ENCODE results near the gene FAM168A. TPM values are rescaled to one million over a fixed set of nuclear protein-coding genes. Genes with fewer than 3 reads are reported as not detected.

FAM168A gene
- total RNA-seq, 1 experiment from 2014 or later, result 62.8 TPM

DNA sequence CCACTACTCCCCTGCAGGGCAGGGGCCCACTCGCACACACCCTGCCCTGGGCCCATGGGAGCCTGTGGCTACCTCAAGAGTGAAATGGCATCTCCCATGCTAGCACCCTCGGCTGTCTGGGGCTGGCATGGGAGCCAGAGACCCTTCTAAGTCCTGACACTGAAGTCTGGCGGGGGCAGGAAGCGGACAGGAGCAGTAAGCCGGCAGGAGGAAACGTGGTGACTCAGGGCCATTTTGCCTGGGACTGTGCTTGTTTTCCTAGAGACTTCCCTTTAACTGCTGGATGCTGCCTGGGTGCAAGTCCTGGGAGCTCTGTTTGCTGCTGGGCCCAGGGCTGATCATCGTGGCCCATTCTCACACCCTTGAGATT is 204.9 kb downstream of the FAM168A start:
- in situ Hi-C loops (cut with HindIII; ENCODE audit: low pct_unique_long_range_greater_than_20kb, low sequenced_read_pairs) (no loop called here), intact Hi-C loops (cut with micrococcal nuclease; ENCODE audit: unreplicated experiment) (loop anchor here (1.0 to 10.0 kb wide), 2 partner anchors 42 to 88 kb away; partner anchors contain the start of gene ARHGEF17)
- no TSS peak for BruUV-seq (replicated peaks)
- Histone ChIP-seq H3K27me3 (ENCODE audit: control insufficient read depth, insufficient read depth, low read length) (no peaks in the 10 kb centered on the region), H3K4me3 (ENCODE audit: low read depth in 2 of 2, low read length in 2 of 2) (no peak overlapping the region), H3K4me1 (ENCODE audit: control insufficient read depth, insufficient read depth, low read length) (peaks cover 3% of the 10 kb centered on the region; the same call in 1 of the 2 replicates), H3K36me3 (ENCODE audit: control insufficient read depth, insufficient read depth, low read length) (no peaks in the 10 kb centered on the region), H3K27ac (ENCODE audit: low read length) (no peak overlapping the region; the same call in 1 of the 2 replicates), H3K9me3 (ENCODE audit: control insufficient read depth, insufficient read depth, low read depth, low read length) (no peaks in the 10 kb centered on the region)
- peak; percentile 15 for ATAC-seq
- DNase-seq (ENCODE audit: low read depth, low spot score), result no peak
- TF ChIP-seq SIN3A (IDR thresholded peaks at IDR 0.05; ENCODE audit: borderline replicate concordance, insufficient read depth, low read depth, low read length) (no peak), TCF7L2 (IDR thresholded peaks at IDR 0.05; ENCODE audit: low read depth, low read length) (no peak), POLR2AphosphoS5 (IDR thresholded peaks at IDR 0.05; ENCODE audit: low read depth, low read length) (no peak), CTCF (IDR thresholded peaks at IDR 0.05) (no peak)
- TF ChIP-seq, protein P1, sequence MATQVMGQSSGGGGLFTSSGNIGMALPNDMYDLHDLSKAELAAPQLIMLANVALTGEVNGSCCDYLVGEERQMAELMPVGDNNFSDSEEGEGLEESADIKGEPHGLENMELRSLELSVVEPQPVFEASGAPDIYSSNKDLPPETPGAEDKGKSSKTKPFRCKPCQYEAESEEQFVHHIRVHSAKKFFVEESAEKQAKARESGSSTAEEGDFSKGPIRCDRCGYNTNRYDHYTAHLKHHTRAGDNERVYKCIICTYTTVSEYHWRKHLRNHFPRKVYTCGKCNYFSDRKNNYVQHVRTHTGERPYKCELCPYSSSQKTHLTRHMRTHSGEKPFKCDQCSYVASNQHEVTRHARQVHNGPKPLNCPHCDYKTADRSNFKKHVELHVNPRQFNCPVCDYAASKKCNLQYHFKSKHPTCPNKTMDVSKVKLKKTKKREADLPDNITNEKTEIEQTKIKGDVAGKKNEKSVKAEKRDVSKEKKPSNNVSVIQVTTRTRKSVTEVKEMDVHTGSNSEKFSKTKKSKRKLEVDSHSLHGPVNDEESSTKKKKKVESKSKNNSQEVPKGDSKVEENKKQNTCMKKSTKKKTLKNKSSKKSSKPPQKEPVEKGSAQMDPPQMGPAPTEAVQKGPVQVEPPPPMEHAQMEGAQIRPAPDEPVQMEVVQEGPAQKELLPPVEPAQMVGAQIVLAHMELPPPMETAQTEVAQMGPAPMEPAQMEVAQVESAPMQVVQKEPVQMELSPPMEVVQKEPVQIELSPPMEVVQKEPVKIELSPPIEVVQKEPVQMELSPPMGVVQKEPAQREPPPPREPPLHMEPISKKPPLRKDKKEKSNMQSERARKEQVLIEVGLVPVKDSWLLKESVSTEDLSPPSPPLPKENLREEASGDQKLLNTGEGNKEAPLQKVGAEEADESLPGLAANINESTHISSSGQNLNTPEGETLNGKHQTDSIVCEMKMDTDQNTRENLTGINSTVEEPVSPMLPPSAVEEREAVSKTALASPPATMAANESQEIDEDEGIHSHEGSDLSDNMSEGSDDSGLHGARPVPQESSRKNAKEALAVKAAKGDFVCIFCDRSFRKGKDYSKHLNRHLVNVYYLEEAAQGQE (IDR thresholded peaks at IDR 0.05; ENCODE audit: insufficient read depth in 1 of 2, low read depth in 2 of 2, low read length in 1 of 2), result no peak
- CTCF ChIA-PET, result interaction anchor here (0.6 to 1.5 kb wide), 12 partner anchors 8 to 141 kb away, joined by 3 to 50 read pairs (median 5); no protein-coding TSS in a partner anchor
- POLR2A ChIA-PET, result interaction anchor here (0.6 to 0.7 kb wide), 2 partner anchors 7 to 1309 kb away, joined by 3 read pairs; no protein-coding TSS in a partner anchor

- intact Hi-C loops (cut with micrococcal nuclease; ENCODE audit: unreplicated experiment), result loop anchor here (1.0 to 10.0 kb wide), 2 partner anchors 41 to 88 kb away; partner anchors contain the start of gene ARHGEF17
- BruUV-seq (replicated peaks), result no TSS peak
- no peak for DNase-seq (ENCODE audit: low read depth, low spot score)
- ChIA-PET POLR2A (interaction anchor here (0.6 kb wide), 1 partner anchor 1309 kb away, joined by 3 read pairs; no protein-coding TSS in a partner anchor), CTCF (interaction anchor here (1.0 to 1.5 kb wide), 10 partner anchors 8 to 87 kb away, joined by 3 to 50 read pairs (median 6); no protein-coding TSS in a partner anchor)
- H3K27ac ChIP-seq (ENCODE audit: low read length), result no peak overlapping the region
- no peaks in the 10 kb centered on the region for H3K9me3 ChIP-seq (ENCODE audit: control insufficient read depth, insufficient read depth, low read depth, low read length)
- ATAC-seq, result no peak
- H3K36me3 ChIP-seq (ENCODE audit: control insufficient read depth, insufficient read depth, low read length), result no peaks in the 10 kb centered on the region
- in situ Hi-C loops (cut with HindIII; ENCODE audit: low pct_unique_long_range_greater_than_20kb, low sequenced_read_pairs), result no loop called here
- H3K4me3 ChIP-seq (ENCODE audit: low read depth in 2 of 2, low read length in 2 of 2), result no peak overlapping the region
- TF ChIP-seq SIN3A (IDR thresholded peaks at IDR 0.05; ENCODE audit: borderline replicate concordance, insufficient read depth, low read depth, low read length) (no peak), CTCF (IDR thresholded peaks at IDR 0.05) (no peak), POLR2AphosphoS5 (IDR thresholded peaks at IDR 0.05; ENCODE audit: low read depth, low read length) (no peak), TCF7L2 (IDR thresholded peaks at IDR 0.05; ENCODE audit: low read depth, low read length) (no peak)
- TF ChIP-seq, protein P1 (IDR thresholded peaks at IDR 0.05; ENCODE audit: insufficient read depth in 1 of 2, low read depth in 2 of 2, low read length in 1 of 2), result no peak
- H3K4me1 ChIP-seq (ENCODE audit: control insufficient read depth, insufficient read depth, low read length), result peaks cover 7% of the 10 kb centered on the region; the same call in 1 of the 2 replicates
- no peaks in the 10 kb centered on the region for H3K27me3 ChIP-seq (ENCODE audit: control insufficient read depth, insufficient read depth, low read length)
Measured at GRCh38 chr11:73392108-73393010, 205.6 kb downstream of the FAM168A start.
